PC-9 (cell line): ENCODE results near the gene TRAF3IP1.

Source experiments
- CTCF ChIP-seq: fragments of 200-600 bp; sonication (generic); conservative IDR thresholded peaks from 2 replicates; pipeline ENCODE4 v1.6.1; 2017; ENCODE audit warnings: mixed run types, antibody characterized with exemption, mild to moderate bottlenecking, moderate library complexity
- EZH2 ChIP-seq: fragments of 200-600 bp; sonication (generic); IDR thresholded peaks from 2 replicates; pipeline ENCODE4 v1.8.0; 2017; ENCODE audit warnings: antibody characterized with exemption, low read depth

DNA sequence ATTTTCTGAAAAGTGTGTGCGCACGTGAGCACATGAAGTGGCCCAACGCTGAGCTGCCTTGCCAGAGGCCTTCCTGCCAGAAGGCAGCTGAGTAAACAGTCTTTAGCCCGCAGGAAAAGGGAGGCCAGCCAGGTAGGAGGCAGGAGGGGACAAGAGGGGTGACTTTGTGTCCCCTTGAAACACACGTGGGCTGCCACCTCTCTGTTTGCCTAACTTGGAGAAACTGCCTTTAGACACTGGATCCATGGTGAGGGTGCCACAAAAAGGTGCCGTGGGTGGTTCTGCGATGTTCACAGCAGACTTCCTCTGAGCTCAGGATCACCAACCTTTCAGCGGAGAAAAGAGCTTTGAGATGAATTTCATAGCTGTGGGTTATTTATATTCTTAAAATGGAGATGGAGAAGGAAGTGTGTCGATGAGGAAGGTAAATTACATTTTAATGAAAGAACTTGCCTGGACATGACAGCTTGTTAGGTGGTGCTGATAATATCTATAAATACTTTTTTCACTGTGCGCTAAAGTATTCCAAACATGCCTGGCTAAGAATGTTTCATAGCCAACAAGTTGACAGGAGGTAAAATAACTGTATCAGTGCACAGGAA is 69.8 kb downstream of the TRAF3IP1 start:
- TF ChIP-seq CTCF, result no peak
- TF ChIP-seq EZH2, result no peak
